ENCODE data around the gene JCHAIN. TPM values are rescaled to one million over a fixed set of nuclear protein-coding genes. Genes with fewer than 3 reads are reported as not detected.
A peak's percentile ranks its signal among the peaks of the same experiment; 100 is the strongest.
"Not testable (repeated sequence)": the region's sequence is repeated elsewhere in the genome, so short reads cannot be mapped to it uniquely, and the experiment has no call there.

Gene JCHAIN
- total RNA-seq, 1 donor from 2014 or later = 6.5 TPM

GRCh38 chr4:70658418-70658817 lies 7.9 kb downstream of the JCHAIN start:
- DNase-seq (ENCODE audit: missing footprints) (no peak), ATAC-seq (no peak)
- intact Hi-C loops (cut with DNase I) = loop anchor here (10.0 kb wide), 1 partner anchor 1056 kb away; no protein-coding TSS in a partner anchor

- no peak for DNase-seq (ENCODE audit: missing footprints)
- no peak for ATAC-seq
- intact Hi-C loops (cut with DNase I) = loop anchor here (10.0 kb wide), 1 partner anchor 1057 kb away; no protein-coding TSS in a partner anchor
Measured at GRCh38 chr4:70657326-70657725, 9.0 kb downstream of the JCHAIN start.

- intact Hi-C loops (cut with DNase I) = loop anchor here (5.0 to 10.0 kb wide), 2 partner anchors 353 to 1060 kb away; no protein-coding TSS in a partner anchor
- ATAC-seq = no peak
- no peak for DNase-seq (ENCODE audit: missing footprints)
Measured at GRCh38 chr4:70654605-70655011, 11.7 kb downstream of the JCHAIN start.

- DNase-seq (ENCODE audit: missing footprints) (no peak), ATAC-seq (peak; percentile 46)
- intact Hi-C loops (cut with DNase I) = loop anchor here (5.0 to 10.0 kb wide), 2 partner anchors 355 to 1063 kb away; no protein-coding TSS in a partner anchor
Measured at GRCh38 chr4:70651864-70652506, 14.3 kb downstream of the JCHAIN start.

- intact Hi-C loops (cut with DNase I) = loop anchor here (5.0 to 10.0 kb wide), 2 partner anchors 357 to 1064 kb away; no protein-coding TSS in a partner anchor
- not testable (repeated sequence) for ATAC-seq; DNase-seq (ENCODE audit: missing footprints)
Measured at GRCh38 chr4:70650741-70651140, 15.6 kb downstream of the JCHAIN start.

- ATAC-seq (no peak), DNase-seq (ENCODE audit: missing footprints) (no peak)
- intact Hi-C loops (cut with DNase I) = no loop called here
Measured at GRCh38 chr4:70640192-70640591, 26.1 kb downstream of the JCHAIN start.

GRCh38 chr4:70637239-70637913 lies 28.9 kb downstream of the JCHAIN start:
- peak; percentile 42 for ATAC-seq
- intact Hi-C loops (cut with DNase I) = no loop called here
- no peak for DNase-seq (ENCODE audit: missing footprints)

GRCh38 chr4:70634482-70634881 lies 31.8 kb downstream of the JCHAIN start:
- ATAC-seq = no peak
- DNase-seq (ENCODE audit: missing footprints) = no peak
- intact Hi-C loops (cut with DNase I) = no loop called here

GRCh38 chr4:70632028-70632427 lies 34.3 kb downstream of the JCHAIN start:
- DNase-seq (ENCODE audit: missing footprints) (no peak), ATAC-seq (no peak)
- intact Hi-C loops (cut with DNase I) = no loop called here

GRCh38 chr4:70630162-70630561 lies 36.1 kb downstream of the JCHAIN start:
- ATAC-seq (no peak), DNase-seq (ENCODE audit: missing footprints) (no peak)
- intact Hi-C loops (cut with DNase I) = no loop called here

- DNase-seq (ENCODE audit: missing footprints) (no peak), ATAC-seq (no peak)
- intact Hi-C loops (cut with DNase I) = no loop called here
Measured at GRCh38 chr4:70629469-70630090, 36.7 kb downstream of the JCHAIN start.

GRCh38 chr4:70628444-70628843 lies 37.9 kb downstream of the JCHAIN start, which contains the start of gene ENAM:
Gene ENAM, plus strand, starts transcription at chr4:70628744. Its CDS starts 757 bp downstream, at chr4:70629501.
- intact Hi-C loops (cut with DNase I) = no loop called here

GRCh38 chr4:70627620-70628019 lies 38.7 kb downstream of the JCHAIN start:
- DNase-seq (ENCODE audit: missing footprints) = no peak
- ATAC-seq = no peak
- intact Hi-C loops (cut with DNase I) = no loop called here

More at GRCh38 chr4:70628444-70628843, 37.9 kb downstream of the JCHAIN start, which contains the start of gene ENAM:
- no peak for ATAC-seq
- DNase-seq (ENCODE audit: missing footprints) = no peak

GRCh38 chr4:70624226-70624793 lies 42.0 kb downstream of the JCHAIN start:
- no peak for DNase-seq (ENCODE audit: missing footprints)
- intact Hi-C loops (cut with DNase I) = no loop called here
- no peak for ATAC-seq

- ATAC-seq (no peak), DNase-seq (ENCODE audit: missing footprints) (no peak)
- intact Hi-C loops (cut with DNase I) = no loop called here
Measured at GRCh38 chr4:70623323-70623722, 43.0 kb downstream of the JCHAIN start.

- no peak for DNase-seq (ENCODE audit: missing footprints)
- no peak for ATAC-seq
- intact Hi-C loops (cut with DNase I) = no loop called here
Measured at GRCh38 chr4:70619778-70620177, 46.5 kb downstream of the JCHAIN start.

GRCh38 chr4:70619288-70619687 lies 47.0 kb downstream of the JCHAIN start:
- no peak for DNase-seq (ENCODE audit: missing footprints)
- no peak for ATAC-seq
- intact Hi-C loops (cut with DNase I) = no loop called here

GRCh38 chr4:70614184-70614555 lies 52.1 kb downstream of the JCHAIN start:
- intact Hi-C loops (cut with DNase I) = no loop called here
- DNase-seq (ENCODE audit: missing footprints) = no peak
- no peak for ATAC-seq

Data from Right ventricle myocardium inferior (tissue), 1 donor.